ENCODE data around the gene CYP27A1. TPM values are rescaled to one million over a fixed set of nuclear protein-coding genes. Genes with fewer than 3 reads are reported as not detected.

The CYP27A1 gene
- total RNA-seq, 1 experiment from 2014 or later: 3.2 TPM

- DNase-seq: no peak
- Histone ChIP-seq H3K36me3 (no peaks in the 10 kb centered on the region), H3K4me1 (no peaks in the 10 kb centered on the region), H3K4me3 (no peak overlapping the region), H3K27me3 (no peaks in the 10 kb centered on the region), H3K27ac (no peak overlapping the region), H3K9me3 (replicated peaks) (no peaks in the 10 kb centered on the region)
Observed at GRCh38 chr2:218812096-218812815, 30.3 kb downstream of the CYP27A1 start.

GRCh38 chr2:218812861-218813260, 30.9 kb downstream of the CYP27A1 start:
- Histone ChIP-seq H3K4me1 (no peaks in the 10 kb centered on the region), H3K4me3 (no peak overlapping the region), H3K27me3 (no peaks in the 10 kb centered on the region), H3K36me3 (no peaks in the 10 kb centered on the region), H3K9me3 (replicated peaks) (no peaks in the 10 kb centered on the region), H3K27ac (no peak overlapping the region)
- DNase-seq: no peak

- H3K36me3 ChIP-seq: no peaks in the 10 kb centered on the region
- no peak for DNase-seq
Observed at GRCh38 chr2:218813771-218814460, 32.0 kb downstream of the CYP27A1 start.

GRCh38 chr2:218814540-218815243, 32.7 kb downstream of the CYP27A1 start:
- Histone ChIP-seq H3K27me3 (no peaks in the 10 kb centered on the region), H3K36me3 (no peaks in the 10 kb centered on the region), H3K9me3 (replicated peaks) (no peaks in the 10 kb centered on the region), H3K4me3 (no peak overlapping the region), H3K4me1 (no peaks in the 10 kb centered on the region), H3K27ac (no peak overlapping the region)
- DNase-seq: no peak

More at GRCh38 chr2:218813771-218814460, 32.0 kb downstream of the CYP27A1 start:
- Histone ChIP-seq H3K4me3 (no peak overlapping the region), H3K9me3 (replicated peaks) (no peaks in the 10 kb centered on the region), H3K4me1 (no peaks in the 10 kb centered on the region), H3K27ac (no peak overlapping the region), H3K27me3 (no peaks in the 10 kb centered on the region)

- Histone ChIP-seq H3K4me1 (no peaks in the 10 kb centered on the region), H3K36me3 (no peaks in the 10 kb centered on the region)
Observed at GRCh38 chr2:218815244-218815637, 33.3 kb downstream of the CYP27A1 start.

GRCh38 chr2:218815649-218816048, 33.7 kb downstream of the CYP27A1 start:
- no peaks in the 10 kb centered on the region for H3K36me3 ChIP-seq

More at GRCh38 chr2:218815244-218815637, 33.3 kb downstream of the CYP27A1 start:
- H3K4me3 ChIP-seq: no peak overlapping the region
- no peaks in the 10 kb centered on the region for H3K9me3 ChIP-seq (replicated peaks)
- DNase-seq: no peak
- no peaks in the 10 kb centered on the region for H3K27me3 ChIP-seq
- H3K27ac ChIP-seq: no peak overlapping the region

GRCh38 chr2:218816561-218817011, 34.6 kb downstream of the CYP27A1 start:
- DNase-seq: no peak
- Histone ChIP-seq H3K27ac (no peak overlapping the region), H3K9me3 (replicated peaks) (no peaks in the 10 kb centered on the region), H3K36me3 (no peaks in the 10 kb centered on the region), H3K4me1 (peaks cover 2% of the 10 kb centered on the region; the same call in 1 of the 2 replicates), H3K4me3 (no peak overlapping the region), H3K27me3 (no peaks in the 10 kb centered on the region)

More at GRCh38 chr2:218815649-218816048, 33.7 kb downstream of the CYP27A1 start:
- Histone ChIP-seq H3K4me1 (no peaks in the 10 kb centered on the region), H3K4me3 (no peak overlapping the region), H3K27me3 (no peaks in the 10 kb centered on the region), H3K9me3 (replicated peaks) (no peaks in the 10 kb centered on the region), H3K27ac (no peak overlapping the region)
- no peak for DNase-seq

- no peak for DNase-seq
- H3K27me3 ChIP-seq: no peaks in the 10 kb centered on the region
- H3K36me3 ChIP-seq: no peaks in the 10 kb centered on the region
- peaks cover 18% of the 10 kb centered on the region for H3K4me1 ChIP-seq
- no peaks in the 10 kb centered on the region for H3K9me3 ChIP-seq (replicated peaks)
- H3K4me3 ChIP-seq: no peak overlapping the region
- H3K27ac ChIP-seq: no peak overlapping the region
Observed at GRCh38 chr2:218819093-218819492, 37.1 kb downstream of the CYP27A1 start.

- no peak overlapping the region for H3K4me3 ChIP-seq
Observed at GRCh38 chr2:218820746-218821369, 38.9 kb downstream of the CYP27A1 start.

GRCh38 chr2:218821605-218822211, 39.8 kb downstream of the CYP27A1 start:
- Histone ChIP-seq H3K4me1 (peaks cover 22% of the 10 kb centered on the region), H3K27ac (no peak overlapping the region; the same call in 1 of the 2 replicates), H3K36me3 (no peaks in the 10 kb centered on the region), H3K9me3 (replicated peaks) (no peaks in the 10 kb centered on the region), H3K27me3 (no peaks in the 10 kb centered on the region), H3K4me3 (no peak overlapping the region)
- no peak for DNase-seq

More at GRCh38 chr2:218820746-218821369, 38.9 kb downstream of the CYP27A1 start:
- Histone ChIP-seq H3K4me1 (peaks cover 22% of the 10 kb centered on the region), H3K27ac (no peak overlapping the region), H3K9me3 (replicated peaks) (no peaks in the 10 kb centered on the region), H3K36me3 (no peaks in the 10 kb centered on the region), H3K27me3 (no peaks in the 10 kb centered on the region)
- DNase-seq: no peak

- H3K4me1 ChIP-seq: peaks cover 22% of the 10 kb centered on the region
- H3K36me3 ChIP-seq: no peaks in the 10 kb centered on the region
- DNase-seq: peak; percentile 71
Observed at GRCh38 chr2:218822622-218823021, 40.7 kb downstream of the CYP27A1 start.

GRCh38 chr2:218823196-218823855, 41.4 kb downstream of the CYP27A1 start:
- Histone ChIP-seq H3K9me3 (replicated peaks) (no peaks in the 10 kb centered on the region), H3K27me3 (no peaks in the 10 kb centered on the region), H3K4me1 (peaks cover 24% of the 10 kb centered on the region), H3K36me3 (no peaks in the 10 kb centered on the region), H3K4me3 (no peak overlapping the region), H3K27ac (peak overlapping the region; percentile 23; the same call in 1 of the 2 replicates)
- DNase-seq: no peak

More at GRCh38 chr2:218822622-218823021, 40.7 kb downstream of the CYP27A1 start:
- no peak overlapping the region for H3K4me3 ChIP-seq
- H3K27me3 ChIP-seq: no peaks in the 10 kb centered on the region
- H3K27ac ChIP-seq: peak overlapping the region; percentile 23; the same call in 1 of the 2 replicates
- no peaks in the 10 kb centered on the region for H3K9me3 ChIP-seq (replicated peaks)

GRCh38 chr2:218824004-218824403, 42.1 kb downstream of the CYP27A1 start:
- H3K36me3 ChIP-seq: no peaks in the 10 kb centered on the region
- peaks cover 31% of the 10 kb centered on the region for H3K4me1 ChIP-seq
- no peak overlapping the region for H3K27ac ChIP-seq
- H3K4me3 ChIP-seq: no peak overlapping the region
- no peaks in the 10 kb centered on the region for H3K9me3 ChIP-seq (replicated peaks)
- no peaks in the 10 kb centered on the region for H3K27me3 ChIP-seq
- no peak for DNase-seq

GRCh38 chr2:218826791-218827190, 44.8 kb downstream of the CYP27A1 start:
- no peak overlapping the region for H3K27ac ChIP-seq
- peaks cover 49% of the 10 kb centered on the region for H3K4me1 ChIP-seq
- no peak overlapping the region for H3K4me3 ChIP-seq
- no peaks in the 10 kb centered on the region for H3K9me3 ChIP-seq (replicated peaks)
- H3K27me3 ChIP-seq: no peaks in the 10 kb centered on the region
- no peak for DNase-seq
- no peaks in the 10 kb centered on the region for H3K36me3 ChIP-seq

Data from SJCRH30 (cell line).